SU-DHL-6 (cell line): ENCODE data around the gene GSE1.

Source experiments
- H2AFZ ChIP-seq: fragments of 200-600 bp; sonication (generic); 2 replicates; pipeline ENCODE4 v1.6.1; 2014; ENCODE audit warnings: low read depth, mild to moderate bottlenecking, moderate library complexity, mixed read lengths, antibody characterized with exemption, low read length; ENCODE audit not compliant: severe bottlenecking
- H3F3A ChIP-seq: fragments of 200-600 bp; shearing (Covaris generic); 2 replicates; pipeline ENCODE4 v1.6.0; 2016; ENCODE audit warnings: antibody characterized with exemption, mild to moderate bottlenecking; ENCODE audit not compliant: insufficient read depth
- H3K27ac ChIP-seq: fragments of 200-600 bp; sonication (generic); 2 replicates; pipeline ENCODE4 v1.5.1; 2016; ENCODE audit warnings: low read depth, mild to moderate bottlenecking, low read length, moderate library complexity, mixed read lengths
- H3K27me3 ChIP-seq: fragments of 200-600 bp; sonication (generic), shearing (Covaris generic); 2 replicates; pipeline ENCODE4 v1.6.0; 2014; ENCODE audit warnings: mild to moderate bottlenecking, low read length
- H3K36me3 ChIP-seq: fragments of 200-600 bp; sonication (generic); 2 replicates; pipeline ENCODE4 v1.6.1; 2014; ENCODE audit warnings: mild to moderate bottlenecking, low read length, mixed read lengths
- H3K4me2 ChIP-seq: fragments of 300-600, 200-600 bp; shearing (Covaris generic), sonication (generic); 2 replicates; pipeline ENCODE4 v1.6.0; 2014; ENCODE audit warnings: low read length, low read depth, mild to moderate bottlenecking; ENCODE audit not compliant: poor library complexity, severe bottlenecking
- H3K4me3 ChIP-seq: fragments of 200-600 bp; sonication (generic); 2 replicates; pipeline ENCODE4 v1.5.1; 2014; ENCODE audit warnings: antibody characterized with exemption, low read length, mild to moderate bottlenecking, mixed read lengths; ENCODE audit not compliant: insufficient read depth, poor library complexity, severe bottlenecking
- H3K79me2 ChIP-seq: fragments of 200-600 bp; sonication (generic); 2 replicates; pipeline ENCODE4 v1.6.1; 2014; ENCODE audit warnings: mild to moderate bottlenecking, low read length, moderate library complexity; ENCODE audit not compliant: insufficient read depth
- H3K9ac ChIP-seq: fragments of 200-600 bp; sonication (generic); 2 replicates; pipeline ENCODE4 v1.7.0; 2014; ENCODE audit warnings: mild to moderate bottlenecking, low read length
- H3K9me2 ChIP-seq: fragments of 200-600 bp; sonication (generic); replicated peaks from 2 replicates; pipeline ENCODE4 v1.6.1; 2014; ENCODE audit warnings: low read length; ENCODE audit not compliant: insufficient read depth
- H3K9me3 ChIP-seq: fragments of 200-600 bp; sonication (generic); 2 replicates; pipeline ENCODE4 v1.6.1; 2014; ENCODE audit warnings: low read length, mixed read lengths; ENCODE audit not compliant: insufficient read depth
- H4K20me1 ChIP-seq: fragments of 200-600 bp; sonication (generic); 2 replicates; pipeline ENCODE4 v1.6.1; 2014; ENCODE audit warnings: low read depth, mild to moderate bottlenecking, antibody characterized with exemption, low read length, moderate library complexity, mixed read lengths
- CTCF ChIP-seq: fragments of 200-600 bp; sonication (generic); IDR thresholded peaks from one replicate; pipeline ENCODE4 v1.5.1; 2017; ENCODE audit warnings: antibody characterized with exemption, mild to moderate bottlenecking, low read length, moderate library complexity; ENCODE audit not compliant: insufficient read depth, poor library complexity, severe bottlenecking
- EZH2phosphoT487 ChIP-seq: fragments of 200-600 bp; sonication (generic), shearing (Covaris generic); conservative IDR thresholded peaks from 2 replicates; pipeline ENCODE4 v1.6.1; 2018; ENCODE audit warnings: mild to moderate bottlenecking, antibody characterized with exemption, low read length, moderate library complexity, mixed read lengths

GSE1 gene

GRCh38 chr16:85715169-85716021 is 102.3 kb downstream of the GSE1 start:
- Histone ChIP-seq H3F3A (no peaks in the 10 kb centered on the region), H3K9me3 (no peaks in the 10 kb centered on the region), H3K27ac (no peak overlapping the region), H3K79me2 (no peaks in the 10 kb centered on the region), H3K4me2 (no peak overlapping the region), H2AFZ (no peak overlapping the region), H3K36me3 (no peaks in the 10 kb centered on the region), H3K9me2 (no peaks in the 10 kb centered on the region), H3K9ac (no peak overlapping the region), H3K27me3 (no peaks in the 10 kb centered on the region), H4K20me1 (no peaks in the 10 kb centered on the region), H3K4me3 (no peak overlapping the region)
- no peak for TF ChIP-seq EZH2phosphoT487
- TF ChIP-seq CTCF: no peak

- Histone ChIP-seq H3K9ac (no peak overlapping the region), H3K9me2 (no peaks in the 10 kb centered on the region), H3F3A (no peaks in the 10 kb centered on the region), H3K27ac (no peak overlapping the region), H3K36me3 (no peaks in the 10 kb centered on the region), H4K20me1 (no peaks in the 10 kb centered on the region), H3K79me2 (no peaks in the 10 kb centered on the region), H3K4me2 (no peak overlapping the region), H3K27me3 (no peaks in the 10 kb centered on the region), H3K9me3 (no peaks in the 10 kb centered on the region), H3K4me3 (no peak overlapping the region), H2AFZ (no peak overlapping the region)
- TF ChIP-seq EZH2phosphoT487 (no peak), CTCF (no peak)
These were observed 103.0 kb downstream of the GSE1 start for GRCh38 chr16:85716022-85716679.

GRCh38 chr16:85716680-85717038 is 103.5 kb downstream of the GSE1 start:
- Histone ChIP-seq H3K9ac (no peak overlapping the region), H3K9me2 (no peaks in the 10 kb centered on the region), H3F3A (no peaks in the 10 kb centered on the region), H3K4me3 (no peak overlapping the region), H3K4me2 (no peak overlapping the region), H2AFZ (no peak overlapping the region), H3K36me3 (no peaks in the 10 kb centered on the region), H3K9me3 (no peaks in the 10 kb centered on the region), H3K27me3 (no peaks in the 10 kb centered on the region), H3K79me2 (no peaks in the 10 kb centered on the region), H4K20me1 (no peaks in the 10 kb centered on the region), H3K27ac (no peak overlapping the region)
- TF ChIP-seq EZH2phosphoT487 (no peak), CTCF (no peak)
